GM19467 (cell line): ENCODE measurements around the gene CFAP45.

Experiments used
- ATAC-seq: cut with Tn5 transposase; IDR thresholded peaks from one replicate; pipeline ENCODE4 v1.9.1; 2021; ENCODE audit warnings: mild to moderate bottlenecking, moderate library complexity; ENCODE audit not compliant: unreplicated experiment

The CFAP45 gene

DNA sequence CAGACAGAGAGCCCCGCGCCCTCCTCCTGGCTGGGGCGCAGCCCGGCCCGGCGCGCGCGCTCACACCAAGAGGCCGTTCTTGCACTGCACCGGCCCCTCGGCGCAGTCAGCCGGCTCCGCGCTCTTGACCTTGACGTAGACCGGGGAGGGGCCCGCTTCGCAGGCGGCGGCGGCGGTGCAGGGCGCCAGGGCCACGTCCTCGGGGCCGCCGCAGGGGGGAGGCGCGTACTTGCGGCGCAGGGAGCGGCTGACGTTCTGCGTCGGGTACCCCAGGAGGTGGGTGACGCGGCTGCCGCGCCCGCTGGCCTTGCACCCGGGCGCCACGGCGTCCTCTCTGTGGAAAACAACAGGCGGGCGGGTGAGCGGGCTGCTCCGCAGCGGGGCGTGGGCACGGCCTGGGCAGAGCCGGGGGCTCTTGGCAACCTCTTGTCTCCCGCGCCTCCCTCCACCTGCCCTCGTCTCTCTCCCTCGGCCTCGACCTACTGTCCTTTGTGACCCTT is 45.2 kb downstream of the CFAP45 start:
- peak; percentile 77 for ATAC-seq

DNA sequence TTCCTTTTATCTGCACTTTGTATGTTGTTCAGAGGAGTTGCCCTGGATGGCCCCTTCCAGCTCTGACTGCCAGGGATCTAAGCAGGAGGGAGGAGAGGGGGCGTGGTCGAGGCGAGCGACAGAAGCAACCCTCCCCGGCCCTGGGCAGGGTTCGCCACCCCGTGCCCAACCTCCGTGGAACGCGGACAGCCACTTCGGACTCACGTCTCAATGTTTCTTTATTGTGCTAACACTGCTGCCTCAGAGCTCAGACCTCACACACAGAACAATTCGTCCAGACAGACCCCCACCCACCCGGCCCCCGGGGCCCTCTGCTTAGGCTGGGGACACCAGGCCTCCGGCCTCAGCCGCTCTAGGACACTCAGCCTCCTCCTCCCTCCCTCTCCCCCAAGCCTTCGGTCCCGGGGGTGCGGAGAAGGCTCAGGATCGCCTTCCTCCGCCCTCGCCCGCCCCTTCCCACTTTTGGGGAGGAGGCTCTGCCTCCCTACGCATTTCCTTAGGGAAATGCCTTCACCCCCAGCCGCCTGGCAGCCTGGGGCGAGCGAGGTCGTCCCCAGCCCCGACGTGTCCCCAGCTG is 45.8 kb downstream of the CFAP45 start:
- no peak for ATAC-seq

DNA sequence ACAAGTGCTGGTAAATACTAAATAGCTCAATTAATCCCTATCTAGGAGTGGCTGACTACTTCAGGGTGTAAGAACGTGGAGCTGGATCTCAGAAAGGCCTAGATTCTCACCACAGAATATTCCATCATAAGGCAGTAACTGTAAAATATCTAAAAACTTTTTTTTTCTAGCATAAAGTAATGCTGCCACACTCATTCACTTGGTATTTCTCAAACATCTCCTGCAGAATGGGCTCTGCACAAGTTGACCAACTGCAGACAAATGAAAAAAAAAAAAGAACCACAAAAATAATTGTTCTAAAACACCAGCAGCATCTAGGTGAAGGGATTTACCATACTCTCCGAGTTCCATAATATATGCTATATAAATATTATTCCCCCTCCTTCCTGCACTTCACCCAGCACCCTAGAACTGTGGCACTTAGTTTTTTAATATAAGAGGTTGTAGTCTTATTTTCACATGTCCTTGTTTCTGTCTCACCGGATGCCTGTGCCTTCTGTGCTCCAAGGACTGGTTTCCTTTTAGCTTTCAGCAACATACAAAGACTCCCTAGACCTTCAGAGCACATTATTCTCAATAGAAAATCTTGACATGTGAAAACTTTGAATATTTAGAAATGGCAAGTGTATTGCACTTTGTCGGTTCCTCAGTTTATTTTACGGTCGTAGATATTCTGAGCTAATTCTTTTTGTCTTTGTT is 46.4 kb downstream of the CFAP45 start:
- no peak for ATAC-seq

DNA sequence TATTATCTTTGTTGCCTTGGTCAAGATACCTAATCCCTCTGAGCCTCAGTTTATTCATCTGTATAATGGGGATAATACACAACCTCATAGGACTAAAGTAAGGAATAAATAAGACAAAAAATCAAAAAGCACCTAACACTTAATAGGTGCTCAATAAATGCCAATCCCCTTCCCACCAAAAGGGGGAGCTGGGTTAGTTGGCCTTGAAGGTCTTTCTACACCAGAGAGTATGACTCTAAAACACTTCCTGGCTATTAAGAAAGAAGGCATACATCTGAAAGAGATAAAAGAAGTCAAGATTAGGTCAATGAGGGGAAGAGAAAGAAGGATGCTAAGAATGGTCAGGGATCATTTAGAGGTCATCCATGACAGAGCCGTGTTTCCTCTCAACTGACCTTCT is 48.6 kb downstream of the CFAP45 start:
- ATAC-seq = no peak

DNA sequence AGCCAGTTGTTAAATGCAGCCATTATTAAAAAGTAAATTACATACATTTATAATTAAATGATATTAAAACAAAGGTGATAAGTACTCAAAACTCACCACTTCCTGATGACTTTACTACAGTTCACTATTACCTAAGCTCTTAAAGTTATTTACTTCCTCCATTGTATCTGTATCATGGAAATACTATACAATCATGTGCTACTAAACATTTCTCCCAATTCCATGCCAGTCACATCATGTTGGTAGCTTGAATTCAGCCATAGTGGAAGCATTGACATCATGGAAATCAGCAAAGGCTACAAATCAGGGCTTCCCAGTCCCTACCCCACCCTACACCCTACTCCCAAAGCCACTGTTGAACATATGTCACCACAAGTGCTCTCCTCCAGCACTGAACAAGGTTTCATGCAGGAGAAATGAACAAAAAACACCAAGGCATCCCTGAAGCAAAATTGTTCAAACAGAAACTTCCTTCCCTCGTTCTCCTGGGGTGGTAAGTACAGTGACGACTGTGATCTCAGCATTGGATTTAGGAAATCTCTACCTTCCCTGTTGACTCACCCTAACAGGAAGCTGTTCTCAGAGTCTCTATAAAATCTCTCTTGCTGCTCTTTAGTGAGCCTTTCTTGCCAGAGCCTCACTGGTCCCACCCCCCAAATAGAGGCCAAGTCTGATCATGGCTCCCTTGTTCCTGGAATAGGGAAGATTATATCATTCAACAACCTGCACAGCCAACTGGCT is 50.2 kb downstream of the CFAP45 start:
- no peak for ATAC-seq

DNA sequence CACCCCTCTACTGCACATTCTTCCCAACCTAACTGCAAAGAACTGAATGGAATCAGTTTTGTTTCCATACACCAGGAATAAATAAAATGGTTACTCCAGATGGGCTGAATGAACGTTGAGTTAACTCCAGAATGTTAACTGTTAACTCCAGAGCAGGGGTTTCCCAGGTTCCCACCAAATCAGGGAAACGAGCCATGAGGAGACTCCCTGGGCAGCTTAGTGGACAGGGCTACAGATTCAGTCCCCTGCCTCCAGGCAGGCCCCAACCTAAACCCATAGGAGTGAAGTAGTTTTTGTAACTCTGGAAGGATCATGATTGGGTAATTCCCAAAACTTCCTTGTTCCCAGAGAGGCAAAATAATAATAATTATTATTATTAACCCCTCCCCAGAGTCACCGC is 51.6 kb downstream of the CFAP45 start:
- no peak for ATAC-seq

DNA sequence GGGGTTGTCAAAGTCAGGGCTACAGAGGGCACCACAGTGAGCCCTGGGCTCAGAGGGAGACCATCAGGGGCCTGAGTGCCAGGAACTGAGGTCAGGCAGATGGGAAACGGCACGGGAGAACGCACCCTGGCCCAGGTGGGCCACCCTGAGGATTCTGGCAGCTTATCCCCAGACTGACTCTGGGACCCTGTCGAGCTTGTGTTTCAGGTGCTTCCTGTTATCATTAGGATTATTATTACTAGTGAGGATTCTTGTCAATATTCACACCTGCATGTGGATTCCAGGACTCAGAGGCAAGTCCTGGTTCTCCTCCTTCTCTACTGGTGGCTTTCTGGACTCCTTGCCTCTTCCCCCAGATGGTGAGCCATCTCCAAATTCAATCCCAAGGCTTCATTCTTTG is 52.7 kb downstream of the CFAP45 start:
- ATAC-seq = no peak

DNA sequence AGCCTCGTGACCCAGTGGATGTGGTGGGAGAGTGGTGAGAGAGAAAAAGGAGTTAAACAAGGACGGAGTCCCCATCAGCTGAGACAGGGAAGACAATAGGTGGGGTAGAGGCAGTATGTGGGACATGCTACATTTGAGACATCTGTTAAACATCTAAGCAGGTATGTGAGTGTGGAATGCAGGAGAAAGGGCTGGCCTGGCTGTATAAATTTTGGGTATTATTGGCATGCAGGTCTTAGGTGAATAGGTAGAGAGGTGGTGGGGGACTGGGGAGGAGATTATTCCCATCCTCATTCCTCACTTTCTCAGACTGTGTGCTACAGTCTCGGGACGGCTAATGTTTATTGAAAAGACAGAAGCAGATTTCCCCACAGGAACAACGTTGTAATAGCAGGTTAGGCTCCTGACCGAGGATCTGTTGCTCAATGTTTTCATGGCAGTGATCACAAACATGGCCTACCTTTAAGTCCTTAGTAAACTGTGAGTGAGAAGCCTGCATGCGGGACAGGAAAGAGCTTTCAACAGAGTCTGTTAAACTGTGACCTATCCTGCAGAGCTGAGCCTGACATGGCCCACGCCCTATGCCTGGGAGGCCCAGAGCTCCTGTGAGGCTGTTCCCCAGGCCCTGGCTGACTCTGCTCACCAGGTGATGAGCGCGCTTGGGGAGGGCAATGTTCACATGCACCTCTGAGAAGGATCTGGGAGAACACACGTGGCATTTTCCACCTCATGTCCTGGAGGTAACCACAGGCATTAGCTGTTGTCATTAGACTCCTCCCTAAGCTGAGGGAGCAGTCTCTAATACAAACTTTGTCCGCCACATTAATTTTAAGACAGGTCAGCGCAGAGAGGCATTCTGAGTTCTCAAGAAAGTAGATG is 54.0 kb downstream of the CFAP45 start:
- ATAC-seq = no peak

DNA sequence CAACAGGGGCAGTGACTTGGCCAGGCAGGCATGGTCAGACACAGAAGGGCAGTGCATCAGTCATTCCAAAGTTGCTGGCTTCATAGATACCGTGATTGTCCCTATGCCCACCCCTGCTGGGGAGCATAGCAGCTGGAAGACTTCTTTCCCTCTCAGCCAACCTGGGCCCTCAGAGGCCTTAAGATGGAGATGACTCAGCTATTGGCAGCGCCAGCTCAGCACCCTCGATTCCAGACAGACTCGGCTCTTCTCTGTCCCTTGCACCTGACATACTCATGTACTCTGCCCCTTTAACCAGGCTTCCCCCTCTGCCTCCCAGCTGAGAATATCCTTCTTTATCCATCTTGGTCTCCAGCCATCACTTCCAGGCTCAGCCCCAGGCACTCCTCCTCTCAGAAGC is 56.5 kb downstream of the CFAP45 start:
- no peak for ATAC-seq

DNA sequence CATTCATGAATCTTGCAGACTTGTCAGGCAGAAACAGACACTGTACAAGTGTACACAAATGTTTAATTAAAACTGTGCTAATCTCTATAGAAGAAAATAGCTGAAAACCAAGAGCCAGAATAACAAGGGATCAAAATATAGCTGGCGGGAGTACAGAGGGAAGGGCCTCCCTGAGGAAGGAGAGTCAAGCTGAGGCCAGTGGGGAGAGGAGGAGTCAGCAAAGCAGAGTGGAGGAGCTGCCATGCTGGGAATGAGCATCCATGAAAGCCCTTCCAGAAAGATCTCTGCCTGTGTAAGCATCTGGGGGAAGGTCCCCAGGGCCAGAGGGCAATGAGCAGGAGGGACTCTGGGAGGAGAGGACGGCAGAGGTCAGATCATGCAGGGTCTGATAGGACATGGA is 58.2 kb downstream of the CFAP45 start:
- ATAC-seq = no peak

DNA sequence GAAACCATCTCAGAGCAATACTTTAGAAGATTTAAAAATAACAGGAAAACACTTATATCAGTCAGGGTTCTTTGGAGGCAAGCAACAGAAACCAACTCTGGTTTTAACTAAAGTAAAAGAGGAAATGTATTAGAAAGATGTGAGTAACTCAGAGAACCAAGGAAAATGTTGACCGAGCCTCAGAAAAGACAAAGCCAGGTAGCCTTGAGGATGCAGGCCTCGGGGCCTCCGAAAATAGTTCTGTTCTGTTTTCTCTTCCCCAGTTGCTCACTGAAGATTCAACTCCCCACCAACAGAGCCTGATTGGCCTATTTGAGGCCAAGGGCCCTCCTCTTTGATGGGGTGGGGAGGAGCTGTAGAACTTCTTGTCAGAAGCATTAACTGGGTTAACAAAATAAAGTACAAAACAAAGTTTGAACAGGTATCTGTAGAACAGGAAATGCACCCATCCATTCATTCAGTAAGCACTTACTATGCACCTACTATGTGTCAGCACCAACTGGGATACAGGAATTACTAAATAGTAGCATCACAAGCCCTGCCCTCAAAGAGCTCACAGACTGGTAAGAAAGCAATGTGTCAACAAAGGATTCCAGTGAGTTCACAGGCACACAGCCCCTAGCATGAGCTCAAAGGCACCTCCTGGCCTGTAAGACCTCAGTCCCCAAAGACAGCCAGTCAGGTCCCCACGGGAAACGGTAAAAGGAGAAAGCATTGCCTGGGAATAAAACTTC is 60.7 kb downstream of the CFAP45 start:
- peak; percentile 55 for ATAC-seq

DNA sequence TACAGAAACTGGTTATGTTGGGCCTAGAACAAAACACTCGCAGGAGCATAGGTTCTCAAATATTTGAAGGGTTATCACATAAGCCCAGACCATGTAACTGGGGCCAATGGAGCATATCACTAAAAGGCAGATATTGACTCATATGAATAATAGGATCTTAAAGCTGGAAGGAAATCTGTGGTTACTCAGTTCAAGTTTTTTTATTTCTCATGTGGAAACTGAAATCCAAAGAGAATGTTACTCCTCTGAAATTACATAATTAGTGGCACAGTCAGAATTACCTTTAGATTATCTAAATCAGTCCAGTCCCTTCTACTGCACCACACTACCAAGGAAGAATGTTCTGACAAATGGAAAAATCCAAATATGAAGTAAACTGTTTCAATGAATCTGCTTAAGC is 61.2 kb downstream of the CFAP45 start:
- peak; percentile 33 for ATAC-seq

DNA sequence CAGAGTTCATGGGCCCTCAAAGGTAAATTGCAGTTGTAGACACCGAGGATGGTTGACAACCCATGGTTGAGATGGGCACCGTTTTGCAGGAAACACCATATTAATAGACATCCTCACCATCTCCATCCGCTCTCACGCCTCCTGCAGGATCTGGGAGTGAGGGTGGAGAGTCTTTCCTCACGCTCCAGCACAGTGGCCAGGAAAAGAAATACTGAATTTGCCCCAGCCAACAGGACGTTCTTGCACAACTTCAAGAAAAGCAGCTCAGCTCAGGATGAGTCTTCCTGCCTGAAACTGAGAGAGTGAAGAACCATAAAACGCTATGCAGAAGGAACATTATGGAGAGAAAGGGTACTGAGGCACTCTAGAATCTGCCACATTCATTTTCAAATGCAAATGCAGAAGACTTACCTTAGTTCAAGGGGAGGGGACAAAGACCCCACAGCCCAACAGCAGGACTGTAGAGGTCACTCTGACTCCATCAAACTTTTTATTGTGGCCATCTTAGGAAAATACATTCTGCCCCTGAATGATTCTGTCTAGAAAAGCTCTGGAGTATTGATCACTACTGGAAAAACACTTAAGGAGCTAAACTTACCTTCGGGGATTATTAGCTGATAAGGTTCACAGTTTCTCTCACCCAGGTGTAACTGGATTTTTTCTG is 64.0 kb downstream of the CFAP45 start:
- no peak for ATAC-seq

DNA sequence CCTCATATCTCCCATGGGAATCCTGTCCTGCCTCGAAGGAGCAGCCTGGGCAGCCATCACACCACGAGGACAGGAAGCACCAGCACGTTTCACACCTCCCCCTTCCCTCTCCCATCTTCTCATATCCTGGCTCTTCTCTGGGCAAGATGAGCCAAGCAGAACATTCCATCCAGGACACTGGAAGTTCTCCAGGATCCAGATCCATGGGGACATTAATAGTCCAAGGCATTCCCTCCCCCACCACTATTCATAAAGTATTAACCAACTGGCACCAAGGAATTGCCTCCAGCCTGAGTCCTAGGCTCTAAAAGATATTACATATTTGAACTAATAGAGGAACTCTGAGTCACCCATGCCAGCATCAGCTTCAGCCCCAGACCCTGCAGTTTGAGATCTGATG is 64.6 kb downstream of the CFAP45 start:
- ATAC-seq = no peak

DNA sequence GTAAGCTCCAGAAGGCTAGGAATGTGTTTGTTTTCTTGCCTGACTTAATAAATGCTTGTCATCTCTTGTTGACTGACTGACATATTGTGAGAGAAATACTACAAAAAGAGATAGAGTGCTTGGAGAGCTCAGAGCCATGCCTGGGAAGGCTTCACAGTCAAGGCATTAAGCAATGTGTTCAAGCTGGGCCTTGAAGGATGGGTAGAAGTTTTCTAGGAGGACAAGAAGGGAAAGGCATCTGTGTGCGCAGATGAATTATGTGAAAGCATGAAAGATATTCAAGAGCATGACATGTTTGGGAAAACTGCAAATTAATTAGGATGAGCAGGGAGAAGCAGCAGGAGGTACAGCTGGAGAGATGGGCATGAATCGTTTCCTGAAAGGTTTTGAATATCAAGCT is 67.7 kb downstream of the CFAP45 start:
- ATAC-seq = no peak

DNA sequence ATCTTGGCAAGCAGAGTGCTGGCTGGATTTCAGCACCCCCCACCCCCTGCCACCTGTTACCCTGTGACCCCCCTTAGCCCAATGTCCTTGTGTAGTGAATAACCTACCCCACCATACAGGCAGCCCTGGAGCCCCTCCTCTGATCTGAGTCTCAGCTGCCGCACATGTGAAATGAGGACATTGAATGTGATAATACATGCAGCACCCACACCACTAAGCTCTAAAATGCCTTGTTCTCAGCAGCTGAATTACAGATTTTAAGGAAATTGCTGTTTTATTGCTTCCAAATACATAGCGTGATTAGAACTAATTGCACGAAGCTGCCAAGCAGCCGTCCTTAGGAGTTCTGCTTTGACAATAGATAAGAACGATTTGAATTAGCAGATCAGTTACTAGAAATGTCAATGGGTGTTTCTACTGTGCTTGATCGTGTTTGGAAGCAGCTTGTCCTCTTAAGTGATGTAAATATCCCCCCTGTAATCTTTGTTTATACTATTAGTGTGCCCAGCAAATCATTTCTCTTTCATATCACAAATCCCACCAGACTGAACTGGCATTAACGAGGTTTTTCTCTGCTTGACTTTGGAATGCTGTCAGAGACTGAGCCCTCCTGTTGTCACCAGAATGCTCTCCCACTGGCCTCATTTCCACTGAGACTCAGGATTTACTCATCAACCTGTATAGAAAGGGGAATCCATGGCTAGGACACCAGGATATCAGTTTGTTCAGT is 68.4 kb downstream of the CFAP45 start:
- no peak for ATAC-seq

DNA sequence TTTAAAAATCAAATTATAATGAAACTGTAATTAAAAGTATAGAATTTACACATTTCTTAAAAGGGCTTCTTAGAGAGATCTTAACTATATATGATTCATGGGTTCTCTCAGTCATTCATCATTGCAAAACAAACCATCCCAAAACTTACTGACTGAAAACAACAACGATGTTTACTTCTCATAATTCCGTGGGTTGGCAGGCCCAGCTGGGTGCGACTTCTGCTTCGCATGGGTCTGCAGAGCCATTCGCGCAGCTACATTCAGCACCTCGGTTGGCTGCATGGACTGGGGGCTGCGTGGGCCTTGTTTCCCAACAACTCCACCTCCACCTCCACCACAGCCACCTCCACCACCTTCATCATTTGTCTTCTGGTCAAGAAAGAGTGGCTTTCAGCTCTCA is 69.2 kb downstream of the CFAP45 start:
- ATAC-seq = no peak

DNA sequence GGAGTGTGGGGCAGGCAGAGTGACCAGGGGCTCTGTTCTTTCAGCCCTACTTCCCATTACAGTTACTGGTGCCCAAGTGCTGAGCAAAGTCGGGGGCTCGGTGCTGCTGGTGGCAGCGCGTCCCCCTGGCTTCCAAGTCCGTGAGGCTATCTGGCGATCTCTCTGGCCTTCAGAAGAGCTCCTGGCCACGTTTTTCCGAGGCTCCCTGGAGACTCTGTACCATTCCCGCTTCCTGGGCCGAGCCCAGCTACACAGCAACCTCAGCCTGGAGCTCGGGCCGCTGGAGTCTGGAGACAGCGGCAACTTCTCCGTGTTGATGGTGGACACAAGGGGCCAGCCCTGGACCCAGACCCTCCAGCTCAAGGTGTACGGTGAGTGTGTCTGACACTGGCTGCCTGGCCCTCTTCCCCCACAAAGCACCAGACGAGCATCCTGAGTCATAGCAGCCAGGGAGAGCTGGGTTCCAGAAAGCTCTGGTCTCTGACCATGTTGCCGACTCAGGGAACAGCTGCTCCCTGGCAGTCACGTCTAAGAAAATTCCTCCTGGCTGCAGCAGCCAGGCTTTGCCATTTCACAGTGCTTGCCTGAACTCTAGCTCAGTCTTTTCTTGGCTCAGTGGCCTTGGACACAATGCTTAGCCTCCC is 70.0 kb downstream of the CFAP45 start:
- no peak for ATAC-seq

DNA sequence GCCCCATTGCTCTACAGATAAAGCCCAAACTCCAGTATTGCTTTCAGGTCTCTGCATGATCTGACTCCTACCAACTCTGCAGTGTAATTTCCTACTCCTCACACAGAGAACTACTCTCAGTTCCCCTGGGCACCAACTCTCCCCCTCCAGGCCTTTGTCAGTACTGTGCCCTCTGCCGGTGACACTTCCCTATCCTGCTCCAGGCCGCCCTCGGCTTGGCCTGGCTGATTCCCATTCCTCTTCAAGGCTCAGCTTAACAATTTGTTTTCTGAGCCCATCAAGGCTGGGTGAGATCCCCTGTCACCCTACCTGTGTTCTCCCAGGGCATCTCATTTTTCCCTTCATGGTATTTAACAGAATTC is 70.7 kb downstream of the CFAP45 start:
- ATAC-seq = peak; percentile 76
